ENCODE results near the gene BET1. TPM values are rescaled to one million over a fixed set of nuclear protein-coding genes. Genes with fewer than 3 reads are reported as not detected.

Gene BET1
- total RNA-seq, 1 donor from 2014 or later = 35.4 TPM

DNA sequence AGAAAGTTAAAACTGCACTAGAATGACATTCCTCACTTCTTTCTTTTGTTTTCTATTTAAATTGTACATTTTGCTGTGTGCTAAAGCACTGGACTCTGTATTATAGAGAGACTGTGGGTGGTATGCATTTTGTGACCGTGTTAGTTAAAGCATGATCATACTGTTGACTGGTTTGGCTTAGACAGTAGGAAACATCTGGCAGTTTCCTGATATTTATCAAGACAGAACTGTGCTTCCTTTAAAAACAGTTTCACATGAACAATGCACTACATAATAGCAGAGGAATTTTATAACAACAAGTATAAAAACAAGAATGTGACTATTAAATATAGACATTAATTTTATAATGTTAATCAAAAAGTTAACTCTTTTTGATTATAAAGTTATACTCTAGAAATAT, 59.5 kb downstream of the BET1 start:
- Histone ChIP-seq H3K36me3 (ENCODE audit: control insufficient read depth, insufficient read depth, low read length) (no peaks in the 10 kb centered on the region), H3K27me3 (ENCODE audit: control insufficient read depth, insufficient read depth, low read length) (no peaks in the 10 kb centered on the region), H3K4me3 (ENCODE audit: low read depth, low read length) (no peak overlapping the region)
- TF ChIP-seq, protein P1, sequence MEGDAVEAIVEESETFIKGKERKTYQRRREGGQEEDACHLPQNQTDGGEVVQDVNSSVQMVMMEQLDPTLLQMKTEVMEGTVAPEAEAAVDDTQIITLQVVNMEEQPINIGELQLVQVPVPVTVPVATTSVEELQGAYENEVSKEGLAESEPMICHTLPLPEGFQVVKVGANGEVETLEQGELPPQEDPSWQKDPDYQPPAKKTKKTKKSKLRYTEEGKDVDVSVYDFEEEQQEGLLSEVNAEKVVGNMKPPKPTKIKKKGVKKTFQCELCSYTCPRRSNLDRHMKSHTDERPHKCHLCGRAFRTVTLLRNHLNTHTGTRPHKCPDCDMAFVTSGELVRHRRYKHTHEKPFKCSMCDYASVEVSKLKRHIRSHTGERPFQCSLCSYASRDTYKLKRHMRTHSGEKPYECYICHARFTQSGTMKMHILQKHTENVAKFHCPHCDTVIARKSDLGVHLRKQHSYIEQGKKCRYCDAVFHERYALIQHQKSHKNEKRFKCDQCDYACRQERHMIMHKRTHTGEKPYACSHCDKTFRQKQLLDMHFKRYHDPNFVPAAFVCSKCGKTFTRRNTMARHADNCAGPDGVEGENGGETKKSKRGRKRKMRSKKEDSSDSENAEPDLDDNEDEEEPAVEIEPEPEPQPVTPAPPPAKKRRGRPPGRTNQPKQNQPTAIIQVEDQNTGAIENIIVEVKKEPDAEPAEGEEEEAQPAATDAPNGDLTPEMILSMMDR (IDR thresholded peaks at IDR 0.05; ENCODE audit: insufficient read depth, low read length, poor library complexity, severe bottlenecking) = no peak
- DNase-seq (ENCODE audit: low read depth) = no peak

DNA sequence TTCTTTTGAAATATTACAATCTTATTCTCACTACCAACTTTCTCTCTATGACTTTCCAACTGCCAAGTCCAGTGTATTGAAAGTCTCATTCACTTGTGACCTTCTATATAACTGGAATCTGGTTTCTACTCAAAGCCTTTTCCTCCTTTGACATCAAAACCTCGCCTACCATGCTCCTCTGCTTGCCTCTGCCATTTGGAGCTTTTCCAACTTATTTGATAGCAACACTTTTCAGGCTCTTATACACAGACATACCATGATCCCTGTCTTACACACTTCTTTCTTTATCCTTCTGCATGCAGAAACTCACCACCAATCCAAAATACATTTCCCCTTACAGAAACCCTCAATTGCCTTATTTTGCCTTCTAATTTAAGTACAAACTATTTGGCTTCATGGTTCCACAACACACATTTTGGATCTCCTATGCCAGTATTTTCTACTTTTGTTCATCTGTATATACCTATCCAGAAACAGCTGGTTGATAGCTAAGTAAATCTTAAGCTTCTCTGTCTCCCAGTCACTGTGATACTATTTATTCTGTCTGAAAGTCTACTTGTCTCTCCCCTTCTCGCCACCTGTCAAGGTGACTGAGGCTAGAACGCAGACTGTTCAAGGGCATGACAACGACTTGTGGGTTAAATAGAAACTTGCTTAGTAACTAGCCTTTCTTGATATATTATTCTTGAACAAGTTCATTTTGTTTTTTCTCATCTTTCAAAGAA, 60.2 kb downstream of the BET1 start:
- no peak for DNase-seq (ENCODE audit: low read depth)
- H3K4me3 ChIP-seq (ENCODE audit: low read depth, low read length) = no peak overlapping the region
- no peaks in the 10 kb centered on the region for H3K27me3 ChIP-seq (ENCODE audit: control insufficient read depth, insufficient read depth, low read length)
- TF ChIP-seq, protein P1 (IDR thresholded peaks at IDR 0.05; ENCODE audit: insufficient read depth, low read length, poor library complexity, severe bottlenecking) = no peak
- H3K36me3 ChIP-seq (ENCODE audit: control insufficient read depth, insufficient read depth, low read length) = no peaks in the 10 kb centered on the region

Other genes starting within 250 kb of the BET1 start
- gene TFPI2, start 113.6 kb downstream of the BET1 start, total RNA-seq = 33.7 and 52.9 TPM in 2 replicates
- gene GNGT1, start 97.8 kb downstream of the BET1 start, total RNA-seq = not detected in 2 replicates
- gene GNG11, start 82.6 kb downstream of the BET1 start, total RNA-seq = 12.6 and 14.8 TPM in 2 replicates

Data from kidney epithelial cell (primary cell).